HG03342 (cell line): ENCODE data around the gene ROBO1.
"Not testable (repeated sequence)": the region's sequence is repeated elsewhere in the genome, so short reads cannot be mapped to it uniquely, and the experiment has no call there.

Experiments used
- ATAC-seq: cut with Tn5 transposase; IDR thresholded peaks from one replicate; pipeline ENCODE4 v1.9.1; 2021; ENCODE audit warnings: mild to moderate bottlenecking, moderate library complexity; ENCODE audit not compliant: unreplicated experiment

The ROBO1 gene

DNA sequence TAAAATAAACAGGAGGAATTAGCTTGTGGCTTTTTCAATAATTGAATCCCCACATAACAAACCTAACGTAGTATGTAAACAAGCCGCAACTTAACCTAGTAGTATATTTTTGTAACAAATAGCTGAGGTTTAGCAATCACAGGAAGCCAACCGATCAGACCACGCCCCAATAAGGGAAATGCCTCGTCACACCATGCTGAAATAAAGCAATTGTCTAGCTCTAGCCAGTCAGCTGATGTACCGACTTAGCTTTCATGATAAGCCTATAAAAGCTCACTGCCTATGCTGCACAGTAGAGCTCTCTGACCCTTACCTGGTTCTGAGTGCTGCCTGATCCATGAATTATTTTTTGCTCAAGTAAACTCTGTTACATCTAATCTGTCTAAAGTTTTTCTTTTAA, 208.9 kb downstream of the ROBO1 start:
- no peak for ATAC-seq

DNA sequence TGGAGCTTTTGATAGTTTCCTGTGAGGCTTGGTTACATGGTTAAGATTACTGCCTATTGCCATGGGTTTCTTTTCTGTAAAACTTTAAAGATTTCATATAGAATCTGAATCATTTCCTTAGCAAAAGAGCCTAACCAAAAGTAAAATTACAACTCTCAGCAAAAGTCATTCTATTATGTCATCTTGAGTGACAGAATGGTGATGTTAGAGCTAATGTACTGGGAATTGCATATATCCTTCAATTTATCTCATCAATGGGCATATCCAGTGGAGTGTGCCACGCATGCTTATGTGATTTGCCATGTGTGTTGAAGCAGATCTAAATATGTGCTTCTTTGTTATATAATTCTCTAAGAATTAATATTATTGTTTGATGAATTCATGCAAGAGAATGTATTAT, 212.1 kb downstream of the ROBO1 start:
- no peak for ATAC-seq

DNA sequence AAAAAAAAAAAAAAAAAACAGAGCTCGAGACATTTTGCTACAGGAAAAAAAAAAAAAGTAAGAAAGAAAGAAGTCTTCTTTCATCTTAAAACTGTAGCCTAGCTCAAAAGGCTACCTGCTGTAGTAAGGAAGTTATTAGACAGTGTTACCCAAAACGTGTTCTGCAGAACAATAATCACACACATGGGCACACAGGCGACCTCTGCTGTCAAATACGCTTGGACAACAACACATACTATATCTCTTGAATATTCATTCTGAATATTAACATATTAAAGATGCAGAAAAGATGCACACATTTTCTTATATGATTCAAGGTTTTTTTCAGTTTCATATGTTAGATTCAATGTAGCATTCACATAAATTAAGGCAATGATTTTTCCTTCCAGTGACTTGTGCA, 215.8 kb downstream of the ROBO1 start:
- ATAC-seq: no peak

DNA sequence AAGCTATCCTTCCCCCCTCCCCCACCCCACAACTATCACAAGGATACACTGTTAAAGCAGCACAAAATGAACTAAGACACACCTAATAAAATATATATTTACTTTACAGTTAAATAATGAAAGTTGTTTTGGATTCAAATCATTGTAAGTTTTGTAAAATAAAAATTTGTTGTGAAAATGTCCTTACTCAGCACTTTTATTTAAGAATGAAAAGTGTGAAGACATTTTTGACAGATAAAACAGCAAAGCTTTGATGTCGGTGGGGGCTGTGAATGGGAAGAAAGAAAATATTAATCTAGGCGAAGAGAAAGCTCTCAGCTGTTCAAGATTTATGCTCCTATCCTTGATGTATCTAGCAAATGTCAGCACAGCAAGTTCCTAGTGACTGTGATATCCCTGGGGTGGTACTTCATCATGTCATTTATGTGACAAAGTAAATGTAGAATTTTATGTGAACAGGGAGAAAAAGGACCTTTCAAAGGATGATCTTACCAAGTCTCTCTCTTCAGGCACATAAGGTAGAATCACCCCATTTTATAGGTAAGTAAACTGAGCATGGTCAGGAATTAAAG, 216.4 kb downstream of the ROBO1 start:
- ATAC-seq: no peak

DNA sequence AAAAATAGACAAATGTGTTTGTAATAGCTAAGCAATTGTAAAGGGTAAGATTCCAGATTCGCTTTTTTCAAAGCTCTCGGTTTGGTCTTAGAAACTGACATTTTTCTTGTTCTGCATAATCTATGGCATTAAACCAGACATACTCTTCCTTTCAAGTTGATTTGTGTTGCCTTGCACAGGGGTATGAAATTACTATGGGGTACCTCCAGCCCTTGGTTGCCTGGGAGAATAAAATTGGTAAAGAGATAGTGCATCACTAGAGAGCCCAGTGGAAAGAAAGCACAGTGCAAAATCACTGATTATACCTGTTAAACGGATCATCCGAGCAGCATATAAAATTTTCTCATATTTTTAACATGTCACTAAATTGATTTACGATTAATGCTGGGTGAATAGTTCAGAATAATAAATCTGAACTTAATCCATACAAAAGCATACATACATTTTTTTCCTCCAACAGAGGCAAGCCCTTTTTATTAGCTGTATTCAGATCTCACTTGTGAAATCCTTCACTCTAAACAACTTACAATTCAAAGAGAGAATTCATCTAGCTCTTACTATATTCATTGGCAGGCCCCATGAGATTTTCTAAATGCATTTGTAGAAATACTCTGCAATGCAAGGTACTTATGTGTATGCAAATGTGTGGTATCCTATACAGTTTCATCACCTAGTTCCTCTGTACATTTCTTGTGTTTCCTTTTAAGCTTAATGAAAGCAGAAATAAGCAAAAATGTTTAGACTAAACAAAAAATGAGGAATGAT, 224.4 kb downstream of the ROBO1 start:
- ATAC-seq: no peak

DNA sequence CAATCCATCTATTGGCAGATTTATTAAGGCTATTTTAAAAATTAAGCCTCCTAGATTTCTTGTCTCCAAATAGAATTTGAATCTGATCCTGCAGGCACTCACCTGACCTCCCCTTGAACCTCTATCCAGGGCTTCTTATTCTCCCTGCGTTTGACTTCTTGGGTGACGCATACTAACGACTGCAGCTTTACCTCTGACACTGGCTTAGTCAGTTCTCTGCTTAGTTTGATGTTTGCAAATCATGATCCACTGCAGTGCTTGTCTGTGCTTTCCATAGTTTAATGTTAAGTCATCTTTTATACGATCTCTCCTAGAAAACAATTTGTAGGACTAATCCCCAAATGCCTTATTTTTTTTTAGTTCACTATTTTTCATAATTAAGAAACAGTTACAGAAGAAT, 233.1 kb downstream of the ROBO1 start:
- ATAC-seq: no peak

DNA sequence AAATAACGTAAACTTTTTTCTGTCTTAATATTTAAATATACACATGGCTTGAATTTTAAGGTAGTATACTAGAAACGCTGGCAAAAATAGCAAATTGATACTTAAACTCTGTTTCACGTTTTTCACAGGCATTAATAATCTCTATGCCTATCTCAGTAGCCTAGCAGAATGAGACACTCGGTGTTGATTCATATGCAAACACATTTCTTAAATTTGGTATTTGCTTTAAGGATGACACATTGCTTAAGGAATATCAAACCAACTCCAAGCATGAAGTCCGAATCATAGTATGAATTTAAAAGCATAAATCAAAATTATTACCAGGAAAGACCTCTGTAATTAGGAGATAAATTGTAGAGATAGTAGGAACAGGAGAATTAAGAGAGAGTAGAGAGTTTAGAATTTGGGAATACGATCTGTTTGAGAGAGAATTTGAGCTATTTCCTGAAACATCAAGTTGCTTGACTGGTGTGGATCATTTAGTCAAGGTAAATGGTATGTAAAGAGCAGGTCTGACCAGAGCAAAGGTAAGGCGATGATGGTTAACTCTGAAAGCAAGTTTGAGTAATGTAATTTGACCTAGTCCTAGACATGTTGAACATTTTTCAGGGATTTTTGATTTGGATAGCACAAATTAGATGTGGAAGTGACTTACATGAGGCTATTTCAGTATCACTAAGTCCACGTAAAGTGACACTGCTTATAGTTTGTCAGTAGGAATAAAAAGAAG, 236.1 kb downstream of the ROBO1 start:
- ATAC-seq: no peak

DNA sequence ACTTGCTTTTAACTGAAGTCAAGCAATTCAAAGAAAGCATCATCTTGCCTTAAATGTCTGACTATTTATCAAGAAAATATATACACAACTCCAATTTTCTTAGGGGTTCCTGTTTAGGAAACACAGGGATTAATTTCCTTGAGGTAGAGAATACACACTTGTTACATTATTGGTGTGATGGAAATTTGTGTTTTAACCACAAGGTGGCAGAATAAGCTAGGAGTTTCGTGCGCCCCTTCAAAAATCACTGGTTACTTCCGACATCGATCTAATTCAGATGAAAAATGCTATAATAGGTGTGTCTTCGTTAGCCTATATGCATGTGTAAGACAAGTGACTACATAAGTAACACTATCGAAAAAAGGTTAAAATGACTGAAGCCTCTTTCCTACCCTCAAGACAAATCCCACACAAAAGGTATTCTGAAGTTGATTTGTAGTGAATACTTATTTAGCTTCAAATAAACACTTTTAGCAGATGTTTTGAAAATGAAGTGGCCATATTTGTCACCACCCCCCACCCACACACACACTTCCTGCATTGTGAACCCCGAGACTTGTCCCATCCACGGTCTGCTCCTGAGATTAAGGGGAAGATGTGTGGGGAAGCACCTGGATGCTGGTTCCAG, 246.5 kb downstream of the ROBO1 start:
- peak; percentile 83 for ATAC-seq

DNA sequence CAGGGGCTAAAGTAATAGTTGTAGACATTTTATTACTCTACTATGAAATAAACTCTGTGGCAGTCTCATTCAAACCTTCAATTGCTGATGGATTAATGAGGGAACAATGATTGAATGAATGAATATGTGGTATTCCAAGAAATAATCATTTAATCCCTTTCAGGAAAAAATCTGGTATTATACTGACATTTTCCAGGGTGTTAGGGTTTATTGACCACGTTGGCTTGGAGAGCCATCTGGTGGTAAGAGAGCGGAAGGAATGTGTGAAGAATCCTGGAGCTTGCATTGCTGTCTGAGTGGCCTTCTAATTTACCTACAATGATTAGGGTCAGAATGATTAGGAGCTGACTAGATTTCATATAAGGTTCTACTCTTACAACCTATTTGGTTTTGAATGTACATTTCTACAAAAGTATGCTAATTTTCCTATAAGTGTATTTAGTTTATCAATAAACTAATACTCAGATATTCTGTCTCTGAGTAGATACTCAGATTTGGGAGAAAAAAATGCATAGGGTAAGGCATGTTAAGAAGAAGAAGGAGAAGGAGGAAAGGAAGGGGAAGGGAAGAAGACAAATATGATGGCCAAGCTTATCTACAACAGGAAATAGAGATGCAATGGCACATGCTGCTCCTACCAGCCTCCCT, 249.9 kb downstream of the ROBO1 start:
- no peak for ATAC-seq

DNA sequence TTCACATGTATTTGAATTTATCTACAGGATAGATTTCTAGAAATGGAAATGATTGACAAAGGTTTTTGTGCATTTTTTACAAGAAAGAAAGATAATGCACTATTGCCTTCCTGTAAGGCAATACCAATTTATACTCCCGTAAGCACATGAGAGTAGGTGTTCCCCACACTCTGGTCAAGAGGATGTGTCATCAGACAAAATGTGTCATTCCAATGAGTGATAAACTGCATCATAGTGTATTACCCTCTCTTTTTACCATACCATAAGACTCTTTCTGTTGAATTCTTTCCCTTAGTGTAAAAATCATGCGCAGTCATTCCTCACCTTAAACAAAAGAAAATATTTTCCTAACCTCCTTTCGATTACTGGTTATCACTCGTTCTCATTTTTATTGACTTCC, 251.0 kb downstream of the ROBO1 start:
- no peak for ATAC-seq

DNA sequence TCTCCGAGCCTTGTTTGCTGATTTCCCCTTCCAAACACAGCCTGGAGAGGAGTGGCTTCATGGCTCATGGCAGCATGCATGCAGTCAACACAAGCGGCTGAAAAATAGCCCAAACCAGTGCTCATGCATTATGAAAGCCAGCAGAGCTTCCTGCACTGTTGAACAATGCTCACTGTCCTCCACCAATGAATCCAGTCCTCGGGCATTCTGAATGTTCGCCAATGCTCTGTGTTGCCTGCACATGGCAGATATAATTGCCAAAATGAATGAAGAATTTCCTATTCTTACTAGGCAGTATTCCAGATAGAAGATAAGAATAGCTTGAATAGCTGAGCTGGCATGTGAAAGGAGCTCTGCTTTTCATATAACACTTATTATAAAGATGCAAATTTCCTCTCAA, 252.7 kb downstream of the ROBO1 start:
- no peak for ATAC-seq

DNA sequence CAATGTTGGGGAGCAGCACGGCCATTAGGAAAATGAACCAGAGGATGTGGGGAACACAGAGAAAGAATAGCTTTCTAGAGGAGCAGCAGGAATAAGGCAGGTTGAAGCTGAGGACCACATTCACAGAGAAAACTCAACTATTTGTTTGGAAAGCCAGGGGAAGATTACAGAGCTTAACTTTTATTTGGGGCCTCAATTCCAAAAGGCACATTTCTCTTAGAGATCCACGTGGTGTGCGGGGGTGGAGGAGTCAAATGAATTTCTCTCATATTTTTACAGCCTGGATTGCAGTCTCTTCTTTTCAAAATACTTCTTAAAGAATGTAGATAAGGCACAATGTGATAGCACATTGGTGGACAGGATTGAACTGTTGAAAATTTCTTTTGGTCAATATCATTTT, 253.7 kb downstream of the ROBO1 start:
- no peak for ATAC-seq

DNA sequence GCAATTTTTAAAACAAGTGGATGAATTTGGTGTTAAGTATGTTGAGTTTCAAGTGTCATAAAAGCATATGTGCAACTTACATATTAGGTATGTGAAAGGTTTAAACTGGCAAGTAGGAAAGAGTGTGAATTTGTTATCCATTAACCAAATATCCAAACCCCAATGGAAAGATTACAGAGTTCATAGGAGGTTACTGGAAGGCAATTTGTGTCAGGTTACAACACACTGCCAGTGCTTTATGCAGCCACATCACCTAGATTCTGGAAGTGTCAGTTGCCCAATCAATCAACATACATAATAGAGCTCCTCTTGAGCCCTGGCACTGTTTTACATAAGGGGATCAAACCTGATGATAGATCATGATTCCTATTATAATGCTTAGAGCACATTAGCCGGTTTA, 261.0 kb downstream of the ROBO1 start:
- ATAC-seq: no peak

DNA sequence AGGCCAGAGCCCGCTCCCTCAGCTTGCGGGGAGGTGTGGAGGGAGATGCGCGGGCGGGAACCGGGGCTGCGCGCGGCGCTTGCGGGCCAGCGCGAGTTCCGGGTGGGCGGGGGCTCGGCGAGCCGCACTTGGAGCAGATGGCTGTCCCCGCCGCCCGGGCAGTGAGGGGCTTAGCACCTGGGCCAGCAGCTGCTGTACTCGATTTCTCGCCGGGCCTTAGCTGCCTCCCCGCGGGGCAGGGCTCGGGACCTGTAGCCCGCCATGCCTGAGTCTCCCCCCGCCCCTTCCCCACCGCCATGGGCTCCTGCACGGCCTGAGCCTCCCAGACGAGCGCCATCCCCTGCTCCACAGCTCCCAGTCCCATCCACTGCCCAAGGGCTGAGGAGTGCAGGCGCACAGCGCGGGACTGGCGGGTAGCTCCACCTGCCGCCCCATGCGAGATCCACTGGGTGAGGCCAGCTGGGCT, 265.5 kb downstream of the ROBO1 start:
- ATAC-seq: not testable (repeated sequence)

DNA sequence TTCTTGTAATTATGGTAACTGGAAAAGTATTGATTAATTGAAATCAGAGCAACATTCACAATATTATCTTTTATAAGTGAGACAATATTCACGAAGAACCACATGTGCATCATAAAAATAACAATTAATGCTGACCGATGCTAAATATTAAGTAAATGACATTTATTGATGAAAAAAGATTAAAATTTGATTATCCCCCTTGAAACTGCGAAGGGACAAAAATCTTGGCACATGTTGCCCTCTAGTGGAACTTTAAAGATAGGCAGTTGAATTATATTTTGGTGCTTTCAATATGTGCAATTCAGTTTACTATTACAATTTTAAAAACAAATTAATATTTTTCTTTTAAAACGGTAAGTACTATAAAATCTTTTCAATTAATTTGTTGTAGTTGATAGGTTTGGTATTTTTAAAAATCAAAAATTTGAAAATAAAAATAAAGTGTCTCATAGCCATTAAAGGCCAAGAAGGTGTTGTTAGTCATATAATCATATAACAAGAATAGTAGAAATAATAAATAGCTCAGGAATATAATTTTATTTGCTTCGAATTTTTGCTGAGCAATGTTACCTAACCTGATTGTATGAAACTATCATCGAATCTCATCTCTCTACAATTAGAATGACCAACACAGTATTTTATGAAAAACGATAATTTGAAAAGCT, 270.2 kb downstream of the ROBO1 start:
- peak; percentile 80 for ATAC-seq

DNA sequence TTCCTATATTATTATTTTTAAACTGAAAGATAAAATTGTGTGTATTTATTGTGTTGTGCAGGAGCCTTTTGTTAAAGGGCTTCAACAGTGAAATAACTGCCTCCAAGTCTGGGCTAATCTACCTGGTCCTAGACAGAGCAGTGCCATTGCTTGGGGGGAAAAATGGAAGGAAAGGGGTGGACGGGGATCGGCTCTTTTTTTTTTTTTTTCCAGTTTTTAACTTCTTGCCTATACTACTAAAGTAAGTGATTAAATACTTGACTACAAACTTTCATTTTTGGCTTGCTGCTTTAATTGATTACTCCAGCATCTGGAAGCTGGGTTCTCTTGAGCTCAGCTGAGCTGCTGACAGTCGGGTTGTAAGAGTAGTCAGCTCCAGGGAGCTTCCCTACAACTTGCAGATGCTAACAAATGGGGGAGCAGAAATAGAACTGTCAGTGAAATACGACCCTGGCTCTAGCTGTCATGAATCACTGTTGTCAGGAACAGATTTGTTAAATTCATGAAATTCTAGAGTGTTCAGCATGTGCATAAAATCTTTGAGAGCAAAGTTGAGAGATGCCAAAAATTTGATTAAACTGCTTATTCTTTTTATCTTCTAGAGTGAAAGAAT, 276.7 kb downstream of the ROBO1 start:
- no peak for ATAC-seq

DNA sequence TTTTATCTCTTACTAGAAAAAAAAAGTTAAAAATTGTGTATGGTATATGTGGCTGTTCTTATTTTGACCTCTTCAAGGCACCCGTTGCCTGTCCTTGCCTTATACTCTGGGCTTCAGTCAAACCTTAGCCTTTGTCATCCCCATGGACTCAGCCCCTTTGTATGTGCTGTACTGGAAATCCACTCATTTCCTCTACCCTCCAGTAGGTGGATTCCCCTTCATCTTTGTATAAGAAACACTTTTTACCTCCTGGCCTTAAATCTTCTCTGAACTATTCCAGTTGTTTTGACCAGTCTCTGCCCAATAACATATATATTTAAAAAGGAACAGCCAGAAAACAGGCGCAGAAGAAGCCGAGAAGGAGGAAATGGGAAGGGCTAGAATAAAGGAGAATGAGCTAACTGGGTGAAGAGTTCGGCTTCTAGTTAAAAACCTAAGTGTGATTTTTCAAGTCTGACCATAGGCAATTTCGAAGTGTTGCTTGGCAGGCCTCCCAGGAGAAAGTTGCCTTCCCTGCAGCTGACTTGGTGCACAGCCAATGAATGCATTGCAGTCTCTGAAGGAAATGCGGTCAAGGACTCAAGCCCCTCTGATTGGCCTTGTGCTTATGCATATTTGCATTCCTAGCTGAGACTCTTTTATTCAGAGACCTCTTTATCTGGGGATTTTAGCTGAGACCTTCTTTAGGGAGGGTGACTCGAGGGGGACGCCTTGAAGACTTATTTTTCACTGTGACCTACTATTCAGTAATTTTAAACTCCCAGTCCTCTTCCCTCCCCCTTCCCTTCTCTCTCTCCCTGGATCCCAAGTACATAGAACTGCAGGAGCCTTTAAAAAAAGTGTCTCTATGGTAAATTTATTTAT, 277.4 kb downstream of the ROBO1 start:
- ATAC-seq: no peak

DNA sequence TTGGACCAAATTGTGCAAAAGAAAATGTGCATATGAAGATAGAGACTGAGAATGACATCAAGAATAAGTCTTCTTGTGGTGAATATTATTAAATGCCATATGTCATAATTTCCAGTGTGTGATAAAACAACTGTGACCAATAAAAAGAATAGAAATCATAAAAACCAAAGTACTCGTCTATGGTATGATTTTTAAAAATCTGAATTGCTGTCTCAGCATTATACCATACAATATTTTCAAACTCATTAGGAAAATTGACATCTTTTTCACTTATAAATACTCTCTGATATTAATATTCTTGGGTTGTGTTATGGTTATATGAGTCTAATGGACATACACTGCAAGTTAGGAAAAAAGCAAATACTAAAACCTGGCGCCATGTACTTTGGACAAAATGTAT, 279.4 kb downstream of the ROBO1 start:
- no peak for ATAC-seq

DNA sequence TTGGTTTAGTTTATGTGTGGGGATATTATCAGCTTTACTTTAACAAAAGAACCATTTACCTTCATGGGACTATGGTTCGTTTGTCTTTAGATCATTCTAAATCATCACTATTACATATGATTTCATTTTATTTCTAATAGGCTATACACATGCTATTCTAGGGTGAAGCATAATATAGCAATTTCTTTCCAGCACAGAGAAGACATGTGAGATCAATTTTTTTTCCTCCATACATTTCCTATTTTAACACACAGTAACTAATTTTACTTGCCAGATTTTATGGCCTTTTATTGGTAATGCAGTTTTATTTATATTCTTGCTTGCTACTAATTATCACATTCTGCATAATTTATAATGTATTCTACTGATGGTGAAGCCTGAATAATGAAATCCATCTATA, 287.1 kb downstream of the ROBO1 start:
- no peak for ATAC-seq
